Measurements from ENCODE around the gene GCSH.

GCSH gene
- total RNA-seq: 0 to 1.5 (median 0.72) reads per million in 9 experiments

GRCh38 chr16:81095953-81096714 lies at the start of gene GCSH:
TSS of gene GCSH (minus strand) at chr16:81096395. CDS start at chr16:81096278, 117 bp downstream.
- H3K4me3 Mint-ChIP-seq: peak within 1 kb of the TSS; percentile 69 to 73
- peak; percentile 94 for ATAC-seq (replicated peaks)
- DNase-seq: peak; percentile 96 to 98 (median 97)
- H3K36me3 Mint-ChIP-seq (ENCODE audit: insufficient read depth): peaks cover 8% of the 10 kb centered on the region
- no peaks in the 10 kb centered on the region for H3K27me3 Mint-ChIP-seq
- peak within 1 kb of the TSS in 1 of 2 donors; percentile 73 for H3K27ac Mint-ChIP-seq
- peaks cover 4 to 6% of the 10 kb centered on the region in 2 donors for H3K4me1 Mint-ChIP-seq (ENCODE audit: low read depth in 2 of 2)
- H3K9me3 Mint-ChIP-seq: peaks cover 0 to 2% of the 10 kb centered on the region in 2 donors

DNA sequence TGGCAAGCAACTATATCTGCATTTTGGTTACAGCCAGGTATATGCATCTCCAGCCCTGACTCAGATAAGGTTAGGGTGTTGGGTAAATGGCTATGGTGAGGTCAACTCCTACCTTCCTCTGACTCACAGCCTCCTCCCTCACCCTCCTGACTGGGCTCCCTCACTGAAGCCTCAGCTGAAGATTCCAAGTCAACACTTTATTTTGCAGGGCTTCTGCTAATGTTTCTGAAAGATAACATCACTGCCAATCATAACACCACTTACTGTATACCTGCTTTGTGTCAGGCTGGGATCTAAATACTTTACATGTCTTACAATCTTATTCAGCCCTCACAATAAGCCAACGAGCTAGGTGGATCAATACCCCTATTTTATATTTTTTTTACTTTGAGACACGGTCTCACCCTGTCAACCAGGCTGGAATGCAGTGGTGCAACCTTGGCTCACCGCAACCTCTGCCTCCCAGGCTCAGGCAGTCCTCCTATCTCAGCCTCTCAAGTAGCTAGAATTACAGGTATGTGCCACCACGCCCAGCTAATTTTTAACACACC lies 47.8 kb upstream of the GCSH start:
- Mint-ChIP-seq H3K9me3 (no peaks in the 10 kb centered on the region), H3K4me1 (ENCODE audit: low read depth in 2 of 2) (no peaks in the 10 kb centered on the region), H3K4me3 (no peak overlapping the region), H3K27me3 (peaks cover 36 to 49% of the 10 kb centered on the region in 2 donors), H3K27ac (no peak overlapping the region), H3K36me3 (ENCODE audit: insufficient read depth) (no peaks in the 10 kb centered on the region)
- no peak for ATAC-seq (replicated peaks)
- DNase-seq: no peak

- H3K4me1 Mint-ChIP-seq (ENCODE audit: low read depth in 2 of 2): no peaks in the 10 kb centered on the region
- H3K27me3 Mint-ChIP-seq: peaks cover 36 to 45% of the 10 kb centered on the region in 2 donors
- DNase-seq (no peak), ATAC-seq (replicated peaks) (no peak)
- no peaks in the 10 kb centered on the region for H3K36me3 Mint-ChIP-seq (ENCODE audit: insufficient read depth)
- H3K27ac Mint-ChIP-seq: no peak overlapping the region
- no peaks in the 10 kb centered on the region for H3K9me3 Mint-ChIP-seq
- H3K4me3 Mint-ChIP-seq: no peak overlapping the region
Measured at GRCh38 chr16:81142864-81143263, 46.7 kb upstream of the GCSH start.

GRCh38 chr16:81140930-81141780 lies 45.0 kb upstream of the GCSH start:
- Mint-ChIP-seq H3K4me3 (no peak overlapping the region), H3K27ac (no peak overlapping the region), H3K4me1 (ENCODE audit: low read depth in 2 of 2) (no peaks in the 10 kb centered on the region), H3K27me3 (peaks cover 25 to 28% of the 10 kb centered on the region in 2 donors), H3K9me3 (no peaks in the 10 kb centered on the region), H3K36me3 (ENCODE audit: insufficient read depth) (no peaks in the 10 kb centered on the region)
- DNase-seq (no peak), ATAC-seq (replicated peaks) (no peak)

DNA sequence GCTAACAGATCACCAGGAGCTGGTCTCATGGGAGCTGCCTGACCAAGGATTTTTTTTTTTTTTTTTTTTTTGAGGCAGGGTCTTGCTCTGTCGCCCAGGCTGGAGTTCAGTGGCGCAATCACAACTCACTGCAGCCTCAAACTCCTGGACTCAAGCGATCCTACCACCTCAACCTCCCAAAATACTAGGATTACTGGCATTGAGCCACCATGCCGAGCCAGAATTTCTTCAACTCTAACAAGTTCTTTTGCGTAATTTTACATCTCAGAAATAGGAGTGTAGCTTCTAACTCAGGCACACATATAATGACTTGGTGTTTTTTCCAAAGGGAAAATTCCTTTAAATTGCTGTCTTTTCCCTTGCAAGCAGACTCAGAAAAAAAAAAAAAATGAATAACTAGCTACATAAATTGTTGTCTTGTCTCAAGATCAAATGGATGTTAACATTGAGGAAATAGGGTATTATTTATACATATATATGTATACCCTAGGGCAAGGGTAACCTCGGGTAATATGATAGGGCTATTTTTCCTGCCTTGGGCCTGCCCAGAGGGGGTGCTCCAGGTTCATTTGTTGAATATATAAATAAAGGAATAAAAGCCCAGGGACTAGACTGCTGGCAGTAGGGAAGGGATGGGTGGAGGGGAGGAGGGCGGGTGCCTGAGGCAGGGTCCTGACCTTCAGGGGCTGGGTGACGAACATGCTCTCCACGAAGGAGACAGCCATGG lies 42.8 kb upstream of the GCSH start:
- H3K4me3 Mint-ChIP-seq: no peak overlapping the region
- ATAC-seq (replicated peaks) (no peak), DNase-seq (no peak)
- no peak overlapping the region for H3K27ac Mint-ChIP-seq
- peaks cover 7 to 15% of the 10 kb centered on the region in 2 donors for H3K27me3 Mint-ChIP-seq
- H3K4me1 Mint-ChIP-seq (ENCODE audit: low read depth in 2 of 2): no peaks in the 10 kb centered on the region
- no peaks in the 10 kb centered on the region for H3K9me3 Mint-ChIP-seq
- no peaks in the 10 kb centered on the region for H3K36me3 Mint-ChIP-seq (ENCODE audit: insufficient read depth)

- Mint-ChIP-seq H3K27me3 (peaks cover 0 to 12% of the 10 kb centered on the region in 2 donors), H3K36me3 (ENCODE audit: insufficient read depth) (no peaks in the 10 kb centered on the region), H3K4me1 (ENCODE audit: low read depth in 2 of 2) (no peaks in the 10 kb centered on the region), H3K4me3 (no peak overlapping the region), H3K27ac (no peak overlapping the region), H3K9me3 (no peaks in the 10 kb centered on the region)
- ATAC-seq (replicated peaks) (no peak), DNase-seq (no peak)
Measured at GRCh38 chr16:81137754-81138153, 41.6 kb upstream of the GCSH start.

GRCh38 chr16:81136390-81137335 lies 40.5 kb upstream of the GCSH start:
- H3K4me1 Mint-ChIP-seq (ENCODE audit: low read depth in 2 of 2): no peaks in the 10 kb centered on the region
- H3K9me3 Mint-ChIP-seq: no peaks in the 10 kb centered on the region
- peaks cover 0 to 16% of the 10 kb centered on the region in 2 donors for H3K27me3 Mint-ChIP-seq
- H3K36me3 Mint-ChIP-seq (ENCODE audit: insufficient read depth): no peaks in the 10 kb centered on the region
- DNase-seq: no peak
- H3K27ac Mint-ChIP-seq: no peak overlapping the region
- no peak overlapping the region for H3K4me3 Mint-ChIP-seq
- no peak for ATAC-seq (replicated peaks)

DNA sequence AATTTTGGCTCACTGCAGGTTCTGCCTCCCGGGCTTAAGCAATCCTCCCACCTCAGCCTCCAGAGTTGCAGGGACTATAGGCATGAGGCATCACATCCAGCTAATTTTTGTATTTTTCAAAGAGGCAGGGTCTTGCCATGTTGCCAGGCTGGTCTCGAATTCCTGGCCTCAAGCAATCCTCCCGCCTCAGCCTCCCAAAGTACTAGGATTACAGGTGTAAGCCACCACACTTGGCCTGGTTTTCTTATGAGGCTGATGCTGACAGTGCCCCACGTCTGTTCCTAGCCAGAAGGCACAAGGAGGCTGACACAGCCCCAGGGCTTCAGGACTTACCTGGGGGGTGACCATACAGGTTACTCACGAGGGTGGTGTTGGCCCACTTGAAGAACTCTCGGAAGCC lies 33.9 kb upstream of the GCSH start:
- Mint-ChIP-seq H3K27me3 (peaks cover 0 to 26% of the 10 kb centered on the region in 2 donors), H3K4me3 (no peak overlapping the region), H3K36me3 (ENCODE audit: insufficient read depth) (no peaks in the 10 kb centered on the region), H3K9me3 (no peaks in the 10 kb centered on the region), H3K4me1 (ENCODE audit: low read depth in 2 of 2) (no peaks in the 10 kb centered on the region), H3K27ac (no peak overlapping the region)
- ATAC-seq (replicated peaks): no peak
- no peak for DNase-seq

- no peaks in the 10 kb centered on the region for H3K4me1 Mint-ChIP-seq (ENCODE audit: low read depth in 2 of 2)
- H3K9me3 Mint-ChIP-seq: no peaks in the 10 kb centered on the region
- ATAC-seq (replicated peaks) (no peak), DNase-seq (no peak)
- no peak overlapping the region for H3K27ac Mint-ChIP-seq
- no peaks in the 10 kb centered on the region for H3K36me3 Mint-ChIP-seq (ENCODE audit: insufficient read depth)
- peaks cover 0 to 26% of the 10 kb centered on the region in 2 donors for H3K27me3 Mint-ChIP-seq
- no peak overlapping the region for H3K4me3 Mint-ChIP-seq
Measured at GRCh38 chr16:81128726-81129524, 32.7 kb upstream of the GCSH start.

DNA sequence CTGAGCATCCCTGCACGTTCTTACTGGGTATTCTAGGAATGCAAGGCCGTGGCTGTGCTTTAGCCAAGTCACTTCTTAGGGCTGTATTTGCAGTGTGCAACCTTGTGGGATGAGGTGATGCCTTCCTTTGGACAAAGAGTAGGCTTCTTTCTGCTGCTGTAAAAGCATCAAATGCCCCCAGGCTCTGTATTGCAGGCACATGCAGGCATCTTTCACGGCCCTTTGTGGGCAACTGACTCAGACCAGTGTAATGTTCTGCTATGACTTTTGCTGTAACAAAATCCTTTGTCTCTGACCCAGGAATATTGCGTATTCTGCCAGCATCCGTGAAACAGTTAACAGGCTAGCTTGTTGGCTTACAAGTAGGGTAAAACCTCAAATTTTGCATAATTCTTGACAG lies 30.9 kb upstream of the GCSH start:
- Mint-ChIP-seq H3K27me3 (peaks cover 0 to 14% of the 10 kb centered on the region in 2 donors), H3K4me3 (no peak overlapping the region), H3K36me3 (ENCODE audit: insufficient read depth) (no peaks in the 10 kb centered on the region), H3K27ac (no peak overlapping the region), H3K9me3 (no peaks in the 10 kb centered on the region), H3K4me1 (ENCODE audit: low read depth in 2 of 2) (no peaks in the 10 kb centered on the region)
- ATAC-seq (replicated peaks): no peak
- no peak for DNase-seq

DNA sequence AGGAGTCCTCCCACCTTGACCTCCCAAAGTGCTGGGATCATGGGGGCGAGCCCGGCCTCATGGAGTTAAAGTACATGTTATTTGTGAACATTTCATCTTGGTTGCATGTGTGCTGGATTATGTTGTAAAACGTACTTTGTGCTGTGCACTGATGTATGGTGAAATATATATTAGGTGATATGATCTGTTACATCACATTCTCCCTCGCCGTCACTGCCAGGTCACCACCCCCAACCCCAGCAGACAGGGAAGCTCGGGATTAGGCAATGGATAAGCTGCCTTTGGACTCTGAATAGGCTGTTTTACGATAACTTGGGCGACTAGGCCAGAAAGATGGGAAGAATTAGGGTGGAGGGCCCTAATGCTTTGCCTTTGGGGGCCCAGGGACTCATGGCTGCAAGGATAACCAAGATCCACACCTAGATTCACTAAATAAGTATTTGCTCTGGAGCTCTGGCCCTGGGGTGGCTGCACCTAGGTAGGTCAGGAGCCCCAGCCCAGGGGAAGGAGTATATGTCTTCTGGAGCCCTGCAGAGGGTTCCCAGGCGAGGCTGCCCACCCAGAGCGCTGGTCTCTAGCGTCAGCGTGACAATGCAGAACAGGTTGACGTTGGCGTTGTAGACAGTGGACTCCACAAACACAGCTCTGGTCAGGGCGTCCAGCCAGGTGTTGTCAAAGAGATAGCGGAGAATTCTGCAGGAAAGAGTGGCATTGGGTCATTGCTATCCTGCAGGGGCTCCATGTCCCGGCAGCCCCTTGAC lies 27.1 kb upstream of the GCSH start:
- Mint-ChIP-seq H3K27me3 (peaks cover 12 to 24% of the 10 kb centered on the region in 2 donors), H3K4me1 (ENCODE audit: low read depth in 2 of 2) (no peaks in the 10 kb centered on the region), H3K27ac (no peak overlapping the region), H3K4me3 (no peak overlapping the region), H3K9me3 (no peaks in the 10 kb centered on the region), H3K36me3 (ENCODE audit: insufficient read depth) (no peaks in the 10 kb centered on the region)
- no peak for ATAC-seq (replicated peaks)
- no peak for DNase-seq

Data from effector memory CD8-positive, alpha-beta T cell (primary cell).